ENCODE measurements around the gene SCD.

The SCD gene

DNA sequence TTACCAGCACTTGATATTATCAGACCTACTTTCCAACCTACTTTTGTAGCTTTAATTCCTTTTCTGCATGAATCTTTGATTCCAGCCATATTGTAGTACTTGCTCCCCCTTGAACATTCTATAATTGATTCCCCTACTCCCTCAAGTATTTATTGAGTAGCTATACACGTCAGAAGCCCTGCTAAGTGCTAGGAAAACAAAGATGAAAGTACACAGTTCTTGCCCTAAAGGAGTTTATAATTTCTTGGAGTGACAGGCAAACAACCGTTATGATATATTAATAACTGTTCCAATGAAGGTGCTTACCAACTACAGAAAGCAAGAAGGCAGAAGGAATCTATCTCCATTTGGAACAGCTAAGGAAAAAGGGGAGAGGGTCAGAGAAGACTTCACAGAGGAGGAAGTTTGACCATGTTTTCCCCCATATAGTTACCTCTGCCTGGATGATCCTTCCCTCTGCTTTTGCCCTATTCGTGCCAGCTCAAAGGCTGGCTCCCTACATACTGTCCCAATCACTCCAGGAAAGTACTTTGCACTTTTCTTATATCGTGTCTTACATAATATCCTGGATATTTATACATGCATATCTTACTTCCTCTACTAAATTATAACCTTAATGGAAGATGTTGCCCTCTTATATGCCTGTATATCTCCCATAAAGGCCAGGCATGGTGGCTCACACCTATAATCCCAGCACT, 54.7 kb downstream of the SCD start:
- DNase-seq (ENCODE audit: low spot score): no peak

DNA sequence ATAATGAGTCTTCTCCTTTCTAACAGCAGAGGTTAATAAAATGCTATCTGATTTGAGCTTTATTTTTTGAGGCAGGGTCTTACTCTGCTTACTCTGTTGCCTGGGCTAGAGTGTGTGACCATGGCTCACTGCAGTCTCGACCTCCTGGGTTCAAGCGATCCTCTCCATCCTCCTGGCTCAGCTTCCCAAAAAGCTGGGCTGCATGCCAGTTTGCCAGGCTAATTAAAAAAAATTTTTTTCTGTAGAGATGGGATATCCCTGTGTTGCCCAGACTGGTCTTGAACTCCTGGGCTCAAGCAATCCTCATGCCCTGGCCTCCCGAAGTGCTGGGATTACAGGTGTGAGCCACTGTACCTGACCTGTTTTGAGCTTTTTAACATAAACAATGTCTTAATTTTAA, 56.7 kb downstream of the SCD start:
- DNase-seq (ENCODE audit: low spot score): no peak

DNA sequence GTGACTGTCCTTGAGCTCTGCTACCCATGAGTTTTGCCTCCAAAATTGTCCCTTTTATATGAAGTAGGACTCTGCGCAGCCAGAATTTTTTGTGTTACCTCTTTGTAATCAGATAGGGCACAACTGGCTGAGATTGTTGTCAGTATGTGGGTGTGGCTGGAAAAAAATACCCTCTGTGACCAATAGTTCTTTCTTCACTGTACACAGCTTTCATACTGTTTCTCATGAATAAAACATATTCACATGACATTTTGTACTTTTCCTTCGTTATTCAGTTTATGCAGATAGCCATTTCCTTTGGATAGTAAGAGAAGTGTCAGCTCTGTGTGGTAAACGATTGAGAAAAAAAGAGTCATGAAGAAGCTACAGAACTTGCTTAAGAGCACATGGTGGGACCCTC, 66.1 kb downstream of the SCD start:
- DNase-seq (ENCODE audit: low spot score): no peak
